GM19025 (cell line): Measurements from ENCODE around the gene GOLGA8B.
"Not testable (repeated sequence)": the region's sequence is repeated elsewhere in the genome, so short reads cannot be mapped to it uniquely, and the experiment has no call there.

Experiments
- ATAC-seq: cut with Tn5 transposase; IDR thresholded peaks from one replicate; pipeline ENCODE4 v1.9.1; 2021; ENCODE audit warnings: mild to moderate bottlenecking, low read depth, moderate library complexity; ENCODE audit not compliant: unreplicated experiment

Gene GOLGA8B

DNA sequence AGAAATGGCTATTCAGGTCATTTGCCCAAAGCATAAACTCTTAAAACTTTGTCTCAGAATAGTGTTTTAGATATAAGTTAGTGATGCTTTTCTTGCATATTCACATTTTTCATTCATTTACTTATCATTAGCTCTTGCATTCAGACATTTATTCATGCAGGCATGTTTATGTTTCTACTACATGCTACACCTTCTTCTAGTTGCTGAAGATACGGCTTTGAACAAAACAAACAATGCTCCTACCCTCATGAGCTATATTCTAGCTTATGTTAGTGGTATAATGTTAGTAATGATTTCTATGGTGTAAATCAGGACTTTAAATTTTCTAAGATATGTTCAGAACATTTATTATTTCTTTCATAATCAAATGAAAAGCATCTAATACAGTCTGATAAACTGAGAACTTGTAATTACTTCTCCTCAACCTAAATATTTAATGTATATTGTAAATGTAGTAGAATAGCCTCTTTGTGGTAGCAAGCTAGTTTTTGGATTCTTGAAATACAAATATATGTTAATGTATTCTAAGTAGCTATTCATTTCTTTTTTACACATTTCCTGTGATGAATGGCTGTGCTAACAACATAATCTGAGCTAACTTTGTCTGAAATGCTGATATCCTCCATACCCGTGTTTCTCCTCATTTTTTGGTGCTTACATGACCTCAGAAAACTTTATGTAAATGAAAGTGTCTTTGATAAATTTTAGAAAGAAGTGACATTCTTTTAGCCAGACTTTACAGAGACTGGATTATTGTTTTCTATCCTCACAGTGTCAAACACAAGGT, 15.5 kb upstream of the GOLGA8B start:
- ATAC-seq: no peak

GRCh38 chr15:34597316-34597715, 13.9 kb upstream of the GOLGA8B start:
- no peak for ATAC-seq

GRCh38 chr15:34594361-34594760, 10.9 kb upstream of the GOLGA8B start:
- no peak for ATAC-seq

- no peak for ATAC-seq
Observed at GRCh38 chr15:34591306-34591705, 7.9 kb upstream of the GOLGA8B start.

GRCh38 chr15:34588046-34588674, 4.7 kb upstream of the GOLGA8B start:
- peak; percentile 28 for ATAC-seq

GRCh38 chr15:34585966-34586365, 2.5 kb upstream of the GOLGA8B start:
- ATAC-seq: not testable (repeated sequence)

GRCh38 chr15:34584996-34585395, 1.5 kb upstream of the GOLGA8B start:
- ATAC-seq: no peak

- no peak for ATAC-seq
Observed at GRCh38 chr15:34584330-34584668, 848 bp upstream of the GOLGA8B start.

DNA sequence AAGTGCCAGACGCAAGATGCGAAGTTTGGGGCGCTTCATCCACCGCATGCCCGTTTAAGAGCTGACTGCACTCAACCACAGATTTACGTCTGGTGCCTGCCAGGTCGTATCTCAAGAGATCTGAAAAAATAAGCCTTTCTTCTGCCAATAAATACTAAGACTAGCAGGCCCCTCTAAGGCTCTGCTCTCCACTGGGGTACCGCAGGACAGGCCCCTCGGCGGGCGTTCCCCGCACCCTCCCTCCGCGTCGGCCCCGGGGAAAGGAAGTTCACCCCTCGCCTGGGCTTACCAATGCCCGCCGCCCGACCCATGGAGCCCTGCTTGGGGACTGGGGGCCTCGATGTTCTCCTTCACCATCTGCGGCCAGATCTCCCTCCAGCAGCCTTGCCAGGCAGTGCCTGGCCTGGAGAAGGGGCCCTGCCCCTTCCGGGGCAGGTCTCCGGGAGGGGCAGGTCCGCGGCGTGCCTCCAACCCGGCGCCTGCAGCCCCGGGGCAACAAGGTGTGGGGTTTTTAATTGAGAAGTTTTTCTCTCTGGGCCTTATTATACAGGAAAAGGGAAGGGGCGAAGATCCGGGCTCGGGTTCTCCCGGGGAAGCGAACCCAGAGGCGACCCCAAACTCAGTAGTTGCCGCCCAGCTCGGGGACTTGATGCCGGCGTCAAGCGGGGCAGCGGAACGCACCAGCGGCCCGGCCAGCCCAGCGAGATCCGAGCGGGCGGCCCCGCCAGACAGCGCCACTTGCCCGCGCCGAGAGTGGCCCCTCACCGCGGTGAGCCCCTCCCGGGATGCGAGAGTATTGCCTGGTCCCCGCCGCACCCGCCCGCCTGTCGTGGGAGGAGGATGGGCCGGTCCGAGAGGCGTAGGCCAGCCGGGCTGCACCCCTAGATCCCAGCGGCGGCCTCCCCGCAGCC, 735 bp downstream of the GOLGA8B start:
- peak; percentile 54 for ATAC-seq

GRCh38 chr15:34581687-34582460, 1.6 kb downstream of the GOLGA8B start:
- ATAC-seq: not testable (repeated sequence)

GRCh38 chr15:34581043-34581365, 2.4 kb downstream of the GOLGA8B start:
- ATAC-seq: no peak

- not testable (repeated sequence) for ATAC-seq
Observed at GRCh38 chr15:34580251-34581042, 3.0 kb downstream of the GOLGA8B start.

DNA sequence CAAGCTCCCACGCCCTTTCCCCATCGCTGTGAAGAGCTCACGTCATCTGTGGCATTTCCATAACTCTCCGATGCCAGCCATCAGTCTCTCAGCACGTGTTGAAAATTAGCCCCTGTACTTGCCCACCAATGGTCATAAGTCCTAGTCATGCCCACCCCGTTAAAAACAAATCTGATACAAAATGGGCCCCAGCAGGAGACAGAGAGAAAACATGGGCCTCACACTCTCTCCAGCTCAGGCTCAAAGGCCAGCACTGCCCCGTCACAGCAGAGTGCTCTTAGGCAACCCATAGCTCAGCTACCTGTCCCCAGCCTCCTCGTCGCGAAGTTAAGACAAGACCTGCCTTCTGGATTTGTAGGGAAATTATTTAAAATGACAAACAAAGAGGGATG, 5.2 kb downstream of the GOLGA8B start:
- no peak for ATAC-seq

DNA sequence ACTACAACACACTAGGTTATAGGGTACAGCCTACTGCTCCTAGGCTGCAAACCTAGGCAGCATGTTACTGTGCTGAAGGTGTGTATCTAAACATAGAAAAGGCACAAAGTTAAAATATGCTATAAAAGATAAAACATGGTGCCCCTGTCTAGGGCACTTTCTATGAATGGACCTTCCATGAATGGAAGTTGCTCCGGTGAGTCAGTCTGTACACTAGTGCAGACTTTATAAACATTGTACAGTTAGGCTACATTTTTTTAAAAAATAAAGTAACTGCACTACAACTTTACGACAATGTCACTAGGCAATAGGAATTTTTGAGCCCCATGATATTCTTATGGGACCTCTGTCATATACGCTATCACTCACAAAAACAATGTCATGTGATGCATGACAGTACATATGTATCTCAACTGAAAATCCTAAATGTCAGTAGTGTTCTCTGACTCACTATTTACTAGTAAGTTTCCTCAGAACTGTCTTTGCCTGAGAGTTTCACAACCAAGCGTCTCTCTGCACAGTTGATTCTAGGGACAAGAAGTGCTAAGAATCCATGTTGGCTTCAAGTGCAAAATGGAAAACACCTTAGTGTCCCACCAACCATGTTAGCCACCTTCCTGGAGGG, 5.7 kb downstream of the GOLGA8B start:
- not testable (repeated sequence) for ATAC-seq

- not testable (repeated sequence) for ATAC-seq
Observed at GRCh38 chr15:34575035-34575434, 8.4 kb downstream of the GOLGA8B start.

GRCh38 chr15:34572921-34573320, 10.5 kb downstream of the GOLGA8B start:
- ATAC-seq: not testable (repeated sequence)

DNA sequence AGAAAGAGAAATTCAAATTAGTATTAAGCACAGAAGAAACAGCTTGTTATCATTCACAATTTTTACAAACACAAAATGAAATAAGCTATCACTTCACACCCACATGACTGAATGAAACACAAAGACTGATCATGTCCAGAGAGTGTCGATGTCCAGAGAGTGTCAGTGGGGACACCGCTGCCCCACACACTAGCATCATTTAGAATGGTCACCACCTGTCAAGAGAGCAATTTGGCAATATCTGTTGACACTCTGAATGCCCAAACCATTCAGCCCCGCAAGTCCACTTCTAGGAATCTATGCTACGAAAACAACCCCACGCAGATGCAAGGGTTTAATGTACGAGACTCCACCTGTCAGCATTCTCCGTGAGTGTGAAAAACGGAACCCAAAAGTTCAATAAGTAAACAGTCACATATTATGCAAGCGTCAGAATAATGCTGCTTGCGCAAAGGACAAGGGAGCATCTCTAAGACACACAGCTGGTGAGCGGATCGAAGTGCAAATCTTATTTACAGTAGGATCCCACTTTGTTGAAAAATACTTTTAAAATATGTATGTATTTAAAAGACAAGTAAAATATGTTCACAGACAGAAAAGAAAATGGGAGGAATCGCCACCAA, 11.3 kb downstream of the GOLGA8B start:
- not testable (repeated sequence) for ATAC-seq

GRCh38 chr15:34569670-34570396, 13.6 kb downstream of the GOLGA8B start:
- not testable (repeated sequence) for ATAC-seq
